ENCODE measurements around the gene PAPPA. TPM values are rescaled to one million over a fixed set of nuclear protein-coding genes. Genes with fewer than 3 reads are reported as not detected.

Gene PAPPA
- total RNA-seq, 2 experiments from 2014 or later, result not detected

DNA sequence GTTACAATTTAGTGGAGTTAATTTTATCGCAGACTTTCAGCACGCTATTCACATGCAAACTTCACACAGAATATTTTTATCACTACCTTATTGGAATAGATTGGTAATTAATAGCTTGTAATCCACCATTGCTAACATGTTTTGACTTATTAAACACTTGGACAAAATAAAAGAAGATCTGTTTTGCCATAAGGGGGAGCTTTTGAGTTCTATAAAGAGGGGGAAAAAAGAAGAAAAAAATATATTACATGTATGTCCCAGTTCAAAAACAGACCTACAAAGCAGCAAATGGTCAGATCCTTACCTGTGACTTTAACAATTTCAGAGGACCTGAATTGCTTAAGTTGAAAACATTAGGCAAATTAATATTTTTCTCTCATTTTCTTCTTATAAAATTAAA lies 1.2 kb upstream of the PAPPA start:
- H3K36me3 ChIP-seq (ENCODE audit: insufficient read depth, low read length), result no peaks in the 10 kb centered on the region
- H3K4me1 ChIP-seq (ENCODE audit: insufficient read depth, low read length, poor library complexity, severe bottlenecking), result no peaks in the 10 kb centered on the region
- no TSS peak for BruUV-seq (replicated peaks)
- no peak overlapping the region for H3K27ac ChIP-seq (ENCODE audit: low read depth, low read length, poor library complexity, severe bottlenecking)
- ChIA-PET POLR2A (no interaction called here), CTCF (ENCODE audit: unreplicated experiment) (no interaction called here)
- intact Hi-C loops (cut with micrococcal nuclease; ENCODE audit: unreplicated experiment), result loop anchor here (5.0 kb wide), 1 partner anchor 420 kb away; no protein-coding TSS in a partner anchor
- H3K9me3 ChIP-seq (ENCODE audit: low read length), result no peaks in the 10 kb centered on the region
- H4K20me1 ChIP-seq (ENCODE audit: insufficient read depth, low read length), result no peaks in the 10 kb centered on the region
- H3K9me2 ChIP-seq (ENCODE audit: insufficient read depth, low read length), result no peaks in the 10 kb centered on the region
- H3K4me2 ChIP-seq (ENCODE audit: low read length), result no peak overlapping the region
- TF ChIP-seq EZH2phosphoT487 (IDR thresholded peaks at IDR 0.05; ENCODE audit: borderline replicate concordance, low read depth, low read length), result no peak
- peak; percentile 63 for TF ChIP-seq CTCF (conservative IDR thresholded peaks at IDR 0.05; ENCODE audit: low read length)
- H3K79me2 ChIP-seq (ENCODE audit: insufficient read depth, low read depth, low read length), result no peaks in the 10 kb centered on the region
- H3K4me3 ChIP-seq (ENCODE audit: low read depth, low read length, poor library complexity, severe bottlenecking), result no peak overlapping the region
- no peak overlapping the region for H2AFZ ChIP-seq (ENCODE audit: low read length)
- DNase-seq (ENCODE audit: low spot score), result no peak

GRCh38 chr9:116152941-116153764 lies 438 bp upstream of the PAPPA start:
- TF ChIP-seq CTCF (conservative IDR thresholded peaks at IDR 0.05; ENCODE audit: low read length), result no peak
- TF ChIP-seq EZH2phosphoT487 (IDR thresholded peaks at IDR 0.05; ENCODE audit: borderline replicate concordance, low read depth, low read length), result no peak
- ChIA-PET CTCF (ENCODE audit: unreplicated experiment) (no interaction called here), POLR2A (interaction anchor here (0.6 to 0.7 kb wide), 2 partner anchors 11 to 1627 kb away, joined by 3 to 4 read pairs; no protein-coding TSS in a partner anchor)
- no TSS peak for BruUV-seq (replicated peaks)
- no peaks in the 10 kb centered on the region for H3K79me2 ChIP-seq (ENCODE audit: insufficient read depth, low read depth, low read length)
- intact Hi-C loops (cut with micrococcal nuclease; ENCODE audit: unreplicated experiment), result loop anchor here (5.0 kb wide), 1 partner anchor 419 kb away; no protein-coding TSS in a partner anchor
- H3K4me3 ChIP-seq (ENCODE audit: low read depth, low read length, poor library complexity, severe bottlenecking), result no peak overlapping the region
- H3K9me2 ChIP-seq (ENCODE audit: insufficient read depth, low read length), result no peaks in the 10 kb centered on the region
- no peak overlapping the region for H3K27ac ChIP-seq (ENCODE audit: low read depth, low read length, poor library complexity, severe bottlenecking)
- H3K9me3 ChIP-seq (ENCODE audit: low read length), result no peaks in the 10 kb centered on the region
- no peaks in the 10 kb centered on the region for H3K4me1 ChIP-seq (ENCODE audit: insufficient read depth, low read length, poor library complexity, severe bottlenecking)
- H3K4me2 ChIP-seq (ENCODE audit: low read length), result no peak overlapping the region
- no peak for DNase-seq (ENCODE audit: low spot score)
- no peaks in the 10 kb centered on the region for H4K20me1 ChIP-seq (ENCODE audit: insufficient read depth, low read length)
- no peaks in the 10 kb centered on the region for H3K36me3 ChIP-seq (ENCODE audit: insufficient read depth, low read length)
- H2AFZ ChIP-seq (ENCODE audit: low read length), result no peak overlapping the region
